OCI-LY7 (cell line): Measurements from ENCODE around the gene GPC1. TPM values are rescaled to one million over a fixed set of nuclear protein-coding genes. Genes with fewer than 3 reads are reported as not detected.

Source experiments
- BruUV-seq: library from RNA; stranded (reverse); fragments of 400-500 nt; replicated peaks from 2 replicates; lab custom pipeline; 2021; lab: Mats Ljungman, UMichigan
- CTCF ChIA-PET: fragments of 300-600 bp; sonication (Branson Sonifier 250); formaldehyde crosslinking; loops from one replicate; lab custom pipeline; 2022; ENCODE audit warnings: antibody characterized with exemption; ENCODE audit not compliant: unreplicated experiment; lab: Charles Lee
- POLR2A ChIA-PET: fragments of 300-600 bp; sonication (Branson Sonifier 250); formaldehyde crosslinking; loops from one replicate; lab custom pipeline; 2022; ENCODE audit warnings: antibody characterized with exemption; lab: Charles Lee
- DNase-seq: peaks from one replicate; pipeline ENCODE4 v3.0.0-alpha.2; 2015; ENCODE audit warnings: low spot score
- H2AFZ ChIP-seq: fragments of 200-600 bp; sonication (generic), shearing (Covaris generic); 2 replicates; pipeline ENCODE4 v1.6.1; 2014; ENCODE audit warnings: mild to moderate bottlenecking, antibody characterized with exemption, low read length, moderate library complexity
- H3K27ac ChIP-seq: fragments of 200-600 bp; sonication (generic); 2 replicates; pipeline ENCODE4 v1.5.1; 2014; ENCODE audit warnings: mixed run types, low read depth, mild to moderate bottlenecking, moderate library complexity, low read length, inconsistent platforms; ENCODE audit not compliant: poor library complexity, severe bottlenecking
- H3K36me3 ChIP-seq: fragments of 200-600 bp; sonication (generic); 2 replicates; pipeline ENCODE4 v1.6.1; 2014; ENCODE audit warnings: mild to moderate bottlenecking, antibody characterized with exemption, low read length, moderate library complexity, mixed read lengths; ENCODE audit not compliant: insufficient read depth
- H3K4me1 ChIP-seq: fragments of 200-600 bp; sonication (generic); 2 replicates; pipeline ENCODE4 v1.5.1; 2014; ENCODE audit warnings: mild to moderate bottlenecking, low read length; ENCODE audit not compliant: insufficient read depth, poor library complexity, severe bottlenecking
- H3K4me2 ChIP-seq: fragments of 200-600 bp; sonication (generic); 2 replicates; pipeline ENCODE4 v1.6.1; 2014; ENCODE audit warnings: mild to moderate bottlenecking, low read length
- H3K4me3 ChIP-seq: fragments of 200-600 bp; sonication (generic); 2 replicates; pipeline ENCODE4 v1.5.1; 2014; ENCODE audit warnings: mild to moderate bottlenecking, low read depth, low read length; ENCODE audit not compliant: poor library complexity, severe bottlenecking
- H3K79me2 ChIP-seq: fragments of 200-600 bp; sonication (generic); 2 replicates; pipeline ENCODE4 v1.6.1; 2016; ENCODE audit warnings: low read depth, mild to moderate bottlenecking, low read length, moderate library complexity, mixed read lengths; ENCODE audit not compliant: insufficient read depth
- H3K9me2 ChIP-seq: fragments of 200-600 bp; sonication (generic); 2 replicates; pipeline ENCODE4 v1.6.1; 2016; ENCODE audit warnings: mild to moderate bottlenecking, low read length, mixed read lengths; ENCODE audit not compliant: insufficient read depth
- H3K9me3 ChIP-seq: fragments of 200-600 bp; sonication (generic); 2 replicates; pipeline ENCODE4 v1.6.1; 2014; ENCODE audit warnings: mild to moderate bottlenecking, mixed run types, low read length, mixed read lengths
- H4K20me1 ChIP-seq: fragments of 200-600 bp; sonication (generic); 2 replicates; pipeline ENCODE4 v1.6.1; 2014; ENCODE audit warnings: mild to moderate bottlenecking, antibody characterized with exemption, low read length, moderate library complexity, mixed read lengths; ENCODE audit not compliant: insufficient read depth
- CTCF ChIP-seq: fragments of 200-600 bp; sonication (generic); conservative IDR thresholded peaks from 2 replicates; pipeline ENCODE4 v1.5.1; 2014; ENCODE audit warnings: mild to moderate bottlenecking, antibody characterized with exemption, low read length, moderate library complexity, mixed read lengths
- EZH2phosphoT487 ChIP-seq: fragments of 200-600 bp; sonication (generic); IDR thresholded peaks from 2 replicates; pipeline ENCODE4 v1.6.1; 2018; ENCODE audit warnings: low read depth, borderline replicate concordance, mild to moderate bottlenecking, mixed run types, antibody characterized with exemption, low read length, moderate library complexity, mixed read lengths
- intact Hi-C: fragments of 100-400 bp; cut with micrococcal nuclease; formaldehyde crosslinking; loops from one replicate; pipeline ENCODE4 v1.10.0; 2022; ENCODE audit not compliant: unreplicated experiment
- total RNA-seq, 2 experiments: library from RNA; depleted of rRNA in 1 of 2; stranded (reverse); fragments of >200 nt in 1 of 2; shearing (Covaris generic) in 1 of 2; gene quantifications; 2 replicates each; pipeline ENCODE4 v1.2.3, GENCODE V29; 2014 to 2022

The GPC1 gene
- total RNA-seq, 2 experiments from 2014 or later = 2.4 to 4.0 TPM

- CTCF ChIA-PET = interaction anchor here (0.6 kb wide), 1 partner anchor 273 kb away, joined by 3 read pairs; no protein-coding TSS in a partner anchor
Measured at GRCh38 chr2:240455647-240456446, 20.4 kb downstream of the GPC1 start.

DNA sequence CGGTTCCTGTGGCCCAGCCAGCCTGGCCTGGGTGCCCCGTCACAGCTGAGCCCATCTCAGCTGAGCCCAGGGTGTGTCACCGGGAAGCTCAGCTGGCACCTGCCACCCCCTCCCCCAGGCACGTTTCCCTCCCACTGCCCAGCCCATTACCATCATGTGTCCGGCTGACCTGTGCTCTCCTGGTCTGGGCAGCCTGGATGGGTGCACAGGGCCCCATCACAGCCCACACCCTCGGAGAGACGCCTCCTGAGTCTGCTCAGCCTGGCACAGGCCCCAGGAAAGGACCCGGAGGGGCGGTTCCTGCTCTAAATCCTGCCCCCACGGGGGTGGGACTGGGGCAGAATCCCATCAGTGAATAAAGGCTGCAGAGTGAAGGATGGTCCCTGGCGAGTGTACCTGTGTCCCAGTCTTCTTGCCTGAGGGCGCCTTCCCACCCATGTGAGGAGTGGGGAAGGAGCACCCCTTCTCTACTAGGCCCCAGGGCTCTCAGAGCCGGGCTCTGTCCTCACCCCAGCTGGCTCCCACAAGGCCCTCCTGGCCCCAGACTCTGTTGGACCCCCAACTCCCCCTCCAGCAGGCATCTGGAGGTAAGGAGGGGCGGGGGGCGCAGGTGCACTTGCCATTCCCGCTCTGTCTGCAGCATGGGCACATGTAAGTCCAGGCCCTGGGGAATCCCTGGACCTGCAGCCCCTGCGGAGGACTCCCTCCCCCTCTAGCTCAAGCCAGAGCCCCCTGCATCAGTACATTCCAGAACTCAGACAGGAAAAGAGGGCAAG, 21.2 kb downstream of the GPC1 start:
- no peaks in the 10 kb centered on the region for H3K9me3 ChIP-seq
- BruUV-seq = no TSS peak
- intact Hi-C loops = no loop called here
- CTCF ChIA-PET = no interaction called here
- H4K20me1 ChIP-seq = no peaks in the 10 kb centered on the region
- H3K36me3 ChIP-seq = no peaks in the 10 kb centered on the region
- POLR2A ChIA-PET = no interaction called here
- H3K4me1 ChIP-seq = no peaks in the 10 kb centered on the region
- TF ChIP-seq CTCF (no peak), EZH2phosphoT487 (no peak)
- H3K79me2 ChIP-seq = no peaks in the 10 kb centered on the region
- no peak overlapping the region for H3K27ac ChIP-seq
- no peaks in the 10 kb centered on the region for H3K9me2 ChIP-seq
- no peak overlapping the region for H3K4me3 ChIP-seq
- no peak overlapping the region for H3K4me2 ChIP-seq
- H2AFZ ChIP-seq = no peak overlapping the region
- DNase-seq = no peak

More at GRCh38 chr2:240455647-240456446, 20.4 kb downstream of the GPC1 start:
- POLR2A ChIA-PET = no interaction called here
- Histone ChIP-seq H3K9me3 (no peaks in the 10 kb centered on the region), H3K4me3 (no peak overlapping the region), H3K79me2 (no peaks in the 10 kb centered on the region), H3K4me1 (no peaks in the 10 kb centered on the region), H3K27ac (no peak overlapping the region), H3K4me2 (no peak overlapping the region), H3K9me2 (no peaks in the 10 kb centered on the region), H4K20me1 (no peaks in the 10 kb centered on the region), H3K36me3 (no peaks in the 10 kb centered on the region), H2AFZ (no peak overlapping the region)
- TF ChIP-seq CTCF = no peak
- no TSS peak for BruUV-seq
- no peak for DNase-seq
- intact Hi-C loops = no loop called here
